Measurements from ENCODE around the gene CD79B.

Gene CD79B

DNA sequence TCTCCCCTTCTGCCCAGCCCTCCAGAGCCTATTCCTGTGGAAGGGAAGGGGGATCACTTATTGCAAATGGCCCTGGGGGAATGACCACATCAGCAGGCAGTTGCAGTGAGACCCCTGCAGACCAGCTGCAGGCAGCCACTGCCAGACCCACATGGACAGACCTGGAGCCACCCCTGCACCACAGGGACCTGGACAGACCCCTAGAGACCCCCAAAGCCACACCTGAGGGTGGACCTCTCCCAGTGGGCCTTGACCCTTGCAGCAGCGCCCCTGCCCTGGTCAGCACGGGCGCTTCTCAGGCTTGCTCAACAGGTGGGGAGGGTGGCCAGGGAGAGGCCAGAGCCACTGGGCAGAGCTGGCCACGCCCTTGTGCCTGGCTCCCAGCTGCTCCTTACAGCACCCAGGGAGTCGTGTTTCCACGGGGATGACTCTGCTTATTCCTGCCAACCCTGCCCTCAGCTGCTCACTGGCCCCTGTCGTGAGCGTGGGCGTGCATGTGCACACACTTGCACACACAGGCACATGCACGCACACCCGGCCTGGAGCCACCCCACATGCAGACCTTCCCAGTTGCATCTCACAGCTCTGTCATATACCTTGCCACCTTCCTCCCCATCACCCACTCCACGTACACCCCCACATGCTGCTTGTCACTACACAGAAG lies 41.9 kb upstream of the CD79B start:
- Histone ChIP-seq H4K8ac (ENCODE audit: low read depth, low read length) (no peak overlapping the region), H2BK15ac (replicated peaks; ENCODE audit: low read depth) (no peak overlapping the region), H3K36me3 (ENCODE audit: control insufficient read depth, insufficient read depth, low read length) (no peaks in the 10 kb centered on the region), H3K23ac (ENCODE audit: low read length) (no peak overlapping the region), H3K79me2 (ENCODE audit: control insufficient read depth, insufficient read depth, low read length) (no peaks in the 10 kb centered on the region), H3K18ac (ENCODE audit: low read length) (no peak overlapping the region), H3K27me3 (ENCODE audit: insufficient read depth, low read length, poor library complexity) (no peaks in the 10 kb centered on the region), H3K4me3 (ENCODE audit: low read length) (no peak overlapping the region), H3K56ac (ENCODE audit: low read length) (no peak overlapping the region), H4K5ac (ENCODE audit: low read length) (no peak overlapping the region), H3K9ac (ENCODE audit: low read length) (no peak overlapping the region), H3K27ac (ENCODE audit: low read depth, low read length) (no peak overlapping the region), H2BK120ac (ENCODE audit: low read depth, low read length) (no peak overlapping the region), H3K4ac (ENCODE audit: low read depth, low read length) (no peak overlapping the region), H2BK5ac (ENCODE audit: low read length) (no peak overlapping the region), H3K79me1 (ENCODE audit: low read length) (no peaks in the 10 kb centered on the region), H2AK5ac (ENCODE audit: low read length) (no peak overlapping the region), H3K4me2 (ENCODE audit: low read length) (no peak overlapping the region), H3K4me1 (ENCODE audit: control insufficient read depth, low read depth, low read length) (no peaks in the 10 kb centered on the region)
- WGBS (ENCODE audit: extremely low coverage, insufficient coverage, low lambda C conversion rate), result no CpG with 5 or more reads among the region's 12 CpGs
- DNase-seq, result no peak

GRCh38 chr17:63973247-63973646 lies 41.1 kb upstream of the CD79B start:
- no peak overlapping the region for H2AK5ac ChIP-seq (ENCODE audit: low read length)
- no peak overlapping the region for H3K27ac ChIP-seq (ENCODE audit: low read depth, low read length)
- no peak overlapping the region for H4K8ac ChIP-seq (ENCODE audit: low read depth, low read length)
- no peak overlapping the region for H3K4me2 ChIP-seq (ENCODE audit: low read length)
- no peak overlapping the region for H3K18ac ChIP-seq (ENCODE audit: low read length)
- DNase-seq, result no peak
- no peak overlapping the region for H3K4ac ChIP-seq (ENCODE audit: low read depth, low read length)
- H3K56ac ChIP-seq (ENCODE audit: low read length), result no peak overlapping the region
- no peaks in the 10 kb centered on the region for H3K4me1 ChIP-seq (ENCODE audit: control insufficient read depth, low read depth, low read length)
- no peak overlapping the region for H3K23ac ChIP-seq (ENCODE audit: low read length)
- no peaks in the 10 kb centered on the region for H3K27me3 ChIP-seq (ENCODE audit: insufficient read depth, low read length, poor library complexity)
- no peak overlapping the region for H2BK15ac ChIP-seq (replicated peaks; ENCODE audit: low read depth)
- no peaks in the 10 kb centered on the region for H3K79me2 ChIP-seq (ENCODE audit: control insufficient read depth, insufficient read depth, low read length)
- H3K36me3 ChIP-seq (ENCODE audit: control insufficient read depth, insufficient read depth, low read length), result no peaks in the 10 kb centered on the region
- H4K5ac ChIP-seq (ENCODE audit: low read length), result no peak overlapping the region
- H3K9ac ChIP-seq (ENCODE audit: low read length), result no peak overlapping the region
- H2BK5ac ChIP-seq (ENCODE audit: low read length), result no peak overlapping the region
- no peak overlapping the region for H2BK120ac ChIP-seq (ENCODE audit: low read depth, low read length)
- no peak overlapping the region for H3K4me3 ChIP-seq (ENCODE audit: low read length)
- H3K79me1 ChIP-seq (ENCODE audit: low read length), result no peaks in the 10 kb centered on the region
- WGBS (ENCODE audit: extremely low coverage, insufficient coverage, low lambda C conversion rate), result no CpG with 5 or more reads among the region's 6 CpGs

- Histone ChIP-seq H3K4me1 (ENCODE audit: control insufficient read depth, low read depth, low read length) (no peaks in the 10 kb centered on the region), H3K27ac (ENCODE audit: low read depth, low read length) (no peak within 1 kb of the TSS), H3K27me3 (ENCODE audit: insufficient read depth, low read length, poor library complexity) (no peaks in the 10 kb centered on the region), H4K5ac (ENCODE audit: low read length) (no peak within 1 kb of the TSS), H3K23ac (ENCODE audit: low read length) (no peak within 1 kb of the TSS), H3K36me3 (ENCODE audit: control insufficient read depth, insufficient read depth, low read length) (no peaks in the 10 kb centered on the region), H3K56ac (ENCODE audit: low read length) (no peak within 1 kb of the TSS), H3K9ac (ENCODE audit: low read length) (no peak within 1 kb of the TSS), H3K4ac (ENCODE audit: low read depth, low read length) (no peak within 1 kb of the TSS), H2BK15ac (replicated peaks; ENCODE audit: low read depth) (no peak within 1 kb of the TSS), H2AK5ac (ENCODE audit: low read length) (no peak within 1 kb of the TSS), H3K79me2 (ENCODE audit: control insufficient read depth, insufficient read depth, low read length) (no peaks in the 10 kb centered on the region), H3K4me3 (ENCODE audit: low read length) (no peak within 1 kb of the TSS), H4K8ac (ENCODE audit: low read depth, low read length) (no peak within 1 kb of the TSS), H2BK120ac (ENCODE audit: low read depth, low read length) (no peak within 1 kb of the TSS), H2BK5ac (ENCODE audit: low read length) (no peak within 1 kb of the TSS), H3K4me2 (ENCODE audit: low read length) (no peak within 1 kb of the TSS), H3K18ac (ENCODE audit: low read length) (no peak within 1 kb of the TSS), H3K79me1 (ENCODE audit: low read length) (no peaks in the 10 kb centered on the region)
- no peak for DNase-seq
- no CpG with 5 or more reads among the region's 14 CpGs for WGBS (ENCODE audit: extremely low coverage, insufficient coverage, low lambda C conversion rate)
Measured at GRCh38 chr17:63972796-63973195, 40.7 kb upstream of the CD79B start, which contains the start of gene SCN4A. TSS of gene SCN4A (minus strand) at chr17:63972918. CDS start at chr17:63972841, 77 bp downstream.

- no peaks in the 10 kb centered on the region for H3K4me1 ChIP-seq (ENCODE audit: control insufficient read depth, low read depth, low read length)
- no peak overlapping the region for H4K8ac ChIP-seq (ENCODE audit: low read depth, low read length)
- no peak overlapping the region for H3K4me3 ChIP-seq (ENCODE audit: low read length)
- no peak overlapping the region for H3K23ac ChIP-seq (ENCODE audit: low read length)
- DNase-seq, result no peak
- H4K5ac ChIP-seq (ENCODE audit: low read length), result no peak overlapping the region
- H3K56ac ChIP-seq (ENCODE audit: low read length), result no peak overlapping the region
- H3K27me3 ChIP-seq (ENCODE audit: insufficient read depth, low read length, poor library complexity), result no peaks in the 10 kb centered on the region
- H3K4ac ChIP-seq (ENCODE audit: low read depth, low read length), result no peak overlapping the region
- no peak overlapping the region for H3K18ac ChIP-seq (ENCODE audit: low read length)
- no peak overlapping the region for H2BK120ac ChIP-seq (ENCODE audit: low read depth, low read length)
- H3K79me2 ChIP-seq (ENCODE audit: control insufficient read depth, insufficient read depth, low read length), result no peaks in the 10 kb centered on the region
- no peak overlapping the region for H2BK15ac ChIP-seq (replicated peaks; ENCODE audit: low read depth)
- no peaks in the 10 kb centered on the region for H3K79me1 ChIP-seq (ENCODE audit: low read length)
- H3K9ac ChIP-seq (ENCODE audit: low read length), result no peak overlapping the region
- H3K4me2 ChIP-seq (ENCODE audit: low read length), result no peak overlapping the region
- WGBS (ENCODE audit: extremely low coverage, insufficient coverage, low lambda C conversion rate), result no CpG with 5 or more reads among the region's 10 CpGs
- no peak overlapping the region for H2AK5ac ChIP-seq (ENCODE audit: low read length)
- no peak overlapping the region for H3K27ac ChIP-seq (ENCODE audit: low read depth, low read length)
- no peak overlapping the region for H2BK5ac ChIP-seq (ENCODE audit: low read length)
- no peaks in the 10 kb centered on the region for H3K36me3 ChIP-seq (ENCODE audit: control insufficient read depth, insufficient read depth, low read length)
Measured at GRCh38 chr17:63969278-63969677, 37.1 kb upstream of the CD79B start.

DNA sequence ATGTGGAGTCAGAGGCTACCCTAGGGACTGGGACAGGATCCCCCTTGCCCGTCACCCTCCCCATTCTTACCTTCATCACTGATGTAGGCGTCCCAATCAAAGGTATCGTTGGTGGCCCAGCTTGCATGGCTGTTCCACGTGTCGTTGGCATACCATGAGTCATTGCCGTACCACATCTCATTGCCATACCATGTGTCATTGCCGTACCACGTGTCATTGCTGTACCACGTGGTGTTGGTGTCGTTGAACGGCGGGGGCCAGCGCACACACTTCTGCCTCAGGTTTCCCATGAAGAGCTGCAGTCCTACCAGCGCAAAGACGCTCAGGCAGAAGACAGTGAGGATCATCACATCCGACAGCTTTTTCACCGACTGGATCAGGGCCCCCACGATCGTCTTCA lies 35.8 kb upstream of the CD79B start:
- H2AK5ac ChIP-seq (ENCODE audit: low read length), result no peak overlapping the region
- no peaks in the 10 kb centered on the region for H3K79me1 ChIP-seq (ENCODE audit: low read length)
- H3K4me3 ChIP-seq (ENCODE audit: low read length), result no peak overlapping the region
- H3K4ac ChIP-seq (ENCODE audit: low read depth, low read length), result no peak overlapping the region
- H3K4me1 ChIP-seq (ENCODE audit: control insufficient read depth, low read depth, low read length), result no peaks in the 10 kb centered on the region
- H3K27me3 ChIP-seq (ENCODE audit: insufficient read depth, low read length, poor library complexity), result no peaks in the 10 kb centered on the region
- no peak overlapping the region for H4K8ac ChIP-seq (ENCODE audit: low read depth, low read length)
- H4K5ac ChIP-seq (ENCODE audit: low read length), result no peak overlapping the region
- H2BK120ac ChIP-seq (ENCODE audit: low read depth, low read length), result no peak overlapping the region
- no peak overlapping the region for H2BK15ac ChIP-seq (replicated peaks; ENCODE audit: low read depth)
- no peak overlapping the region for H3K56ac ChIP-seq (ENCODE audit: low read length)
- H3K18ac ChIP-seq (ENCODE audit: low read length), result no peak overlapping the region
- WGBS (ENCODE audit: extremely low coverage, insufficient coverage, low lambda C conversion rate), result no CpG with 5 or more reads among the region's 19 CpGs
- no peak overlapping the region for H3K4me2 ChIP-seq (ENCODE audit: low read length)
- no peak overlapping the region for H2BK5ac ChIP-seq (ENCODE audit: low read length)
- DNase-seq, result no peak
- H3K27ac ChIP-seq (ENCODE audit: low read depth, low read length), result no peak overlapping the region
- H3K79me2 ChIP-seq (ENCODE audit: control insufficient read depth, insufficient read depth, low read length), result no peaks in the 10 kb centered on the region
- H3K9ac ChIP-seq (ENCODE audit: low read length), result no peak overlapping the region
- no peaks in the 10 kb centered on the region for H3K36me3 ChIP-seq (ENCODE audit: control insufficient read depth, insufficient read depth, low read length)
- H3K23ac ChIP-seq (ENCODE audit: low read length), result no peak overlapping the region

DNA sequence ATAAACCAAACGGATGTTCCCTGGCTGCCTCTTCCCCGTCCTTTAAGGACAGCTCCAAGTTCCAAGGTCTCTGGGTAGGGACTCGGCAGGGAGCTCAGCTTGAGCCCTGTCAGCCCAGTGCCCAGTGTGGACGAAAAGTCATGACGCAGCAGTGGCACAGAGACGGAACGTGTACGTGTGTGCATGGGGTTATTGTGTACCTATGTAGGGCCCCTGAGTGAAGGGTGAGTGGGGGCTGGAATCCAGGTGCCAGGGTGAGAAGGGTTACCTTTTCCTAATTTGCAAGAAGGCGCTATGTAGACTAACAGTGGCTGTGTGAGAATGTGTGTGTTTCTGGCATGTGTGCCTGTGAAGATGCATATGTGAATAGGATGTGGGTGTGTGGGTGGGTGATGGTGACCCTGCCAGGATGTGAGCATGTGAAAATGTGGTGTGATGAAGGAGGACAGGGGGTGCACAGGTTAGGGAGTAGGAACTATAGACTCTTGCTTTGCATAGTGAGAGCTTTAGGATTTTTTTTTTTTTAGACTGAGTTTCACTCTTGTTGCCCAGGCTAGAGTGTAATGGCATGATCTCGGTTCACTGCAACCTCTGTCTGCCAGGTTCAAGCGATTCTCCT lies 34.6 kb upstream of the CD79B start:
- H3K23ac ChIP-seq (ENCODE audit: low read length), result no peak overlapping the region
- H3K79me2 ChIP-seq (ENCODE audit: control insufficient read depth, insufficient read depth, low read length), result no peaks in the 10 kb centered on the region
- no peak overlapping the region for H3K4me3 ChIP-seq (ENCODE audit: low read length)
- H3K27me3 ChIP-seq (ENCODE audit: insufficient read depth, low read length, poor library complexity), result no peaks in the 10 kb centered on the region
- H3K4me2 ChIP-seq (ENCODE audit: low read length), result no peak overlapping the region
- no peak overlapping the region for H3K56ac ChIP-seq (ENCODE audit: low read length)
- H3K79me1 ChIP-seq (ENCODE audit: low read length), result no peaks in the 10 kb centered on the region
- WGBS (ENCODE audit: extremely low coverage, insufficient coverage, low lambda C conversion rate), result no CpG with 5 or more reads among the region's 11 CpGs
- no peak overlapping the region for H4K8ac ChIP-seq (ENCODE audit: low read depth, low read length)
- H2AK5ac ChIP-seq (ENCODE audit: low read length), result no peak overlapping the region
- no peak overlapping the region for H2BK120ac ChIP-seq (ENCODE audit: low read depth, low read length)
- H2BK5ac ChIP-seq (ENCODE audit: low read length), result no peak overlapping the region
- no peak overlapping the region for H3K27ac ChIP-seq (ENCODE audit: low read depth, low read length)
- no peaks in the 10 kb centered on the region for H3K36me3 ChIP-seq (ENCODE audit: control insufficient read depth, insufficient read depth, low read length)
- no peak overlapping the region for H4K5ac ChIP-seq (ENCODE audit: low read length)
- H3K4me1 ChIP-seq (ENCODE audit: control insufficient read depth, low read depth, low read length), result peaks cover 2% of the 10 kb centered on the region
- no peak overlapping the region for H3K9ac ChIP-seq (ENCODE audit: low read length)
- H3K4ac ChIP-seq (ENCODE audit: low read depth, low read length), result no peak overlapping the region
- H3K18ac ChIP-seq (ENCODE audit: low read length), result no peak overlapping the region
- DNase-seq, result no peak
- no peak overlapping the region for H2BK15ac ChIP-seq (replicated peaks; ENCODE audit: low read depth)
